Germinal center (tissue), 1 donor: ENCODE measurements around the gene ST6GALNAC3.
"Not testable (repeated sequence)": the region's sequence is repeated elsewhere in the genome, so short reads cannot be mapped to it uniquely, and the experiment has no call there.

ENCODE experiments used
- DNase-seq: peaks from one replicate; pipeline ENCODE4 v3.0.0; 2012; ENCODE audit warnings: mixed read lengths, low spot score

The ST6GALNAC3 gene

GRCh38 chr1:76191561-76191960 is 117.0 kb downstream of the ST6GALNAC3 start:
- no peak for DNase-seq

- no peak for DNase-seq
These were observed 123.9 kb downstream of the ST6GALNAC3 start for GRCh38 chr1:76198452-76198851.

- no peak for DNase-seq
These were observed 128.1 kb downstream of the ST6GALNAC3 start for GRCh38 chr1:76202670-76203069.

GRCh38 chr1:76203127-76203526 is 128.6 kb downstream of the ST6GALNAC3 start:
- DNase-seq: no peak

- DNase-seq: no peak
These were observed 134.7 kb downstream of the ST6GALNAC3 start for GRCh38 chr1:76209238-76209637.

GRCh38 chr1:76209648-76210047 is 135.1 kb downstream of the ST6GALNAC3 start:
- no peak for DNase-seq

- DNase-seq: no peak
These were observed 135.6 kb downstream of the ST6GALNAC3 start for GRCh38 chr1:76210160-76210559.

GRCh38 chr1:76218888-76219287 is 144.3 kb downstream of the ST6GALNAC3 start:
- no peak for DNase-seq

GRCh38 chr1:76219366-76219818 is 144.8 kb downstream of the ST6GALNAC3 start:
- no peak for DNase-seq

GRCh38 chr1:76224752-76225151 is 150.2 kb downstream of the ST6GALNAC3 start:
- DNase-seq: no peak

GRCh38 chr1:76225526-76225925 is 151.0 kb downstream of the ST6GALNAC3 start:
- no peak for DNase-seq

- DNase-seq: no peak
These were observed 153.1 kb downstream of the ST6GALNAC3 start for GRCh38 chr1:76227621-76228020.

GRCh38 chr1:76229279-76230005 is 154.9 kb downstream of the ST6GALNAC3 start:
- no peak for DNase-seq

- no peak for DNase-seq
These were observed 156.3 kb downstream of the ST6GALNAC3 start for GRCh38 chr1:76230842-76231281.

- DNase-seq: no peak
These were observed 156.8 kb downstream of the ST6GALNAC3 start for GRCh38 chr1:76231320-76231719.

GRCh38 chr1:76232666-76233065 is 158.1 kb downstream of the ST6GALNAC3 start:
- DNase-seq: no peak

- DNase-seq: no peak
These were observed 159.5 kb downstream of the ST6GALNAC3 start for GRCh38 chr1:76234061-76234460.

GRCh38 chr1:76237211-76237610 is 162.7 kb downstream of the ST6GALNAC3 start:
- DNase-seq: no peak

- no peak for DNase-seq
These were observed 163.6 kb downstream of the ST6GALNAC3 start for GRCh38 chr1:76238094-76238628.

GRCh38 chr1:76239470-76239918 is 164.9 kb downstream of the ST6GALNAC3 start:
- no peak for DNase-seq

- DNase-seq: no peak
These were observed 165.8 kb downstream of the ST6GALNAC3 start for GRCh38 chr1:76240316-76240715.

- not testable (repeated sequence) for DNase-seq
These were observed 168.0 kb downstream of the ST6GALNAC3 start for GRCh38 chr1:76242587-76242986.

- no peak for DNase-seq
These were observed 172.8 kb downstream of the ST6GALNAC3 start for GRCh38 chr1:76247261-76247852.
